NB4 (cell line): ENCODE results near the gene CREB3L2.

ENCODE experiments used
- DNase-seq: peaks from one replicate; pipeline ENCODE4 v3.0.0; 2010; ENCODE audit warnings: low read depth
- H3K4me3 ChIP-seq: one replicate; pipeline ENCODE4 v1.5.1; 2011; ENCODE audit warnings: mild to moderate bottlenecking, low read depth, low read length, moderate library complexity
- CTCF ChIP-seq: IDR thresholded peaks from one replicate; pipeline ENCODE4 v1.5.1; 2012; ENCODE audit warnings: low read depth, low read length
- MAX ChIP-seq: IDR thresholded peaks from 2 replicates; pipeline ENCODE4 v1.6.1; 2011; ENCODE audit warnings: low read depth, low read length
- MYC ChIP-seq: IDR thresholded peaks from 2 replicates; pipeline ENCODE4 v1.6.1; 2011; ENCODE audit warnings: low read depth, low read length
- POLR2A ChIP-seq: IDR thresholded peaks from 2 replicates; pipeline ENCODE4 v1.6.1; 2011; ENCODE audit warnings: mild to moderate bottlenecking; ENCODE audit not compliant: insufficient read length; ENCODE audit errors: extremely low read depth

The CREB3L2 gene

GRCh38 chr7:137957887-137958286, 44.0 kb downstream of the CREB3L2 start:
- TF ChIP-seq CTCF (no peak), MAX (no peak), POLR2A (no peak), MYC (no peak)
- no peak for DNase-seq
- no peak overlapping the region for H3K4me3 ChIP-seq

DNA sequence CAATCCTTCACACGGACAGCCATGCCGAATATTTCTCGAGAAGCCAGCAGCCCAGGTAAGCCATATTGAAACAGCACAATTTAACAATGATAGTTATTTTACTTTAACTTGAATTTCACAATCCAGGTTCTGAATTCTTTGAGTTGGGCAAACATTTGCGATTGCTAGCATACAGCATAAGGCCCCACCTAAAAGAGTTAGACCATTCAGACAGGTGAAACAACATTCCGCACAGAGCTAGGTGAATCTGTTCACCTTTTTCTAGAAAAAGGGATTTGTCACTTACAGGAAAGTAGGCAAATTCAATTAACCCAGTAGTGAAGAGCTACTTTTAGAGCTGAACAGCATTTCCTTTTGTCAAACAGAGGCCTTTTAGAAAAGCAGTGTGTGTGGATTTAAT, 45.3 kb downstream of the CREB3L2 start:
- no peak for DNase-seq
- no peak for TF ChIP-seq POLR2A
- TF ChIP-seq MYC, result no peak
- no peak for TF ChIP-seq MAX
- no peak for TF ChIP-seq CTCF
- no peak overlapping the region for H3K4me3 ChIP-seq

DNA sequence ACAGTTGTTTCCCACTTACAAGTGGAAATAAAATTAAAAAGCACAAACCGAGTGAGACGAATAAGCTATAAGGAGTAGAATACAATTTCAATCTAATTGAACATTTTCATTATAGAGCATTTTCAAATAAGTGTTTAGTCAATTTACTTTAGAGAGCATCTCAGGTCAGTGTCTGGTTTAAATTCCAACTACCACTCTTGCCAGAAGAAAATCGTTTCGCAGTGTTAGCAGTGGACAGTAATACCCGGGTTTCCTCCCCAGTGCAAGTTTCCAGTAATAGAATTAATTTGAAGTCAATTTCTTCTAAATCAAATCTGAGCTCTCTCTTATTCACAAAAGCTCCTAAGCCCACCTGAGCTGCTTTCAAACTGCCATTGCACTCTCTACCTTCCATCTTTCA, 45.7 kb downstream of the CREB3L2 start:
- no peak overlapping the region for H3K4me3 ChIP-seq
- TF ChIP-seq MYC (no peak), POLR2A (no peak), CTCF (no peak), MAX (no peak)
- no peak for DNase-seq

DNA sequence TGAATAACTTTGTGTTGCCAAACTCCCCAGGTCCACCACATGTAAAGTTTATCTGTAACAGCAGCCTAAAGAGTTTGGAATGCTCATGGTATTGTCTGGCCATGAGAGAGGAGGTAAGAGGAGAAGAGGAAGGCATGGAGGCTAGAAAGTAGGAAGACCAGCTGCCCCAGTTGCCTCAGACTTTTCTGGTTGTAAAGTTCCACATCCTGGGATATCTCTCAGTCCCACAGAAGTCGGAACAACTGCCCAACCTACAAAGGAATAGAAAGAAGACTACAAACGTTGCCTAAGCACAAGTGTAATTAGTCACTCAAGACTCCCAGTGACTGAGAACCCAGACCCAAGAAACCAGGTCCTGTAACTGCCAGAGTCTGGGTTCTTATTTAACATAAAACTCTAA, 47.3 kb downstream of the CREB3L2 start:
- DNase-seq, result no peak
- TF ChIP-seq CTCF (no peak), MAX (no peak), MYC (no peak), POLR2A (no peak)
- H3K4me3 ChIP-seq, result no peak overlapping the region

DNA sequence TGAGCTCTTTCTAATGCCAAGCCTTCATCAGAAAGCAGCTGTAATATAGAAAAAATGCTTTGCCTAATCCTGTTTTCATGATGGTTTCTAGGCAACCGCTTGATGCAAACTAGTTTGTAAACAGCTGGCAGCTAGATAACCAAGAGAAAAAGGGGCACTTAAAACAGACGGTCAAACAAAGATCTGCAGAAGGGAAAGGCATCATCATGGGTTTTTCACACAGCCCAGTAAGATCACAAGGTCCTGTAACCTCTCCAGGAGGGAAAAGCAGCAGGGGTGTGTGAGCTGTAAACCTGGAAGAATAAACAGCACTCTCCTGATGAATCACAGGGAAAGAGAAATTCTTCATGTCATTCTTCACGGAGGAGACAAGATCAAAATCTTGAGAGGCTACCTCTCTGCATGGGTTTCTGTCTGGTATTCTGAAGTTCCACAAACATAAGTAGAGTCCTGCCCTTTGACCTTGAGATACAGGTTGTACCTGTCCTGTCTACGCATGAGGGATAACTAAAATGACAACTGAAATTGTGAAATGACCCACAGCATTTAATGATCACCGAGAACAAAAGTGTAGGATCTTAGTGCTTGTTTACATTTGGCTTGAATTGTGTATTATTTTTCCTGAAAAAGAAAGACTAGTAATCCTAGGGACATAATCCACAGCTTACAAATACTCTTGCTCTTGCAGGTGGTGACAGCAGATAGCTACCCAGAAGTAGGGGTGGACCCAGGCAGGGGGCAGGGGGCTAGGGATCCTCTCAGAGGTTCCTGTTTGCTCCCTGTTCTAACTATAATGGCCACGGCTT, 48.0 kb downstream of the CREB3L2 start:
- H3K4me3 ChIP-seq, result no peak overlapping the region
- TF ChIP-seq POLR2A, result no peak
- TF ChIP-seq CTCF, result no peak
- no peak for TF ChIP-seq MYC
- TF ChIP-seq MAX, result no peak
- DNase-seq, result no peak
